Measurements from ENCODE around the gene PRG2. TPM values are rescaled to one million over a fixed set of nuclear protein-coding genes. Genes with fewer than 3 reads are reported as not detected.

Gene PRG2
- 0.27 TPM for total RNA-seq (2013)
- polyA plus RNA-seq: 1 to 10 TPM in 1 of 3 donors, not detected in 2; 1.1 TPM
- polyA minus RNA-seq: not detected in 2 replicates
- 0 to 0.66 (median 0.15) reads per million in 11 experiments for total RNA-seq

- Histone ChIP-seq H3K4me1 (ENCODE audit: control insufficient read depth in 1 of 2, insufficient read depth in 2 of 2, low read length in 2 of 2) (peaks cover 0 to 6% of the 10 kb centered on the region in 2 donors), H3K4me3 (replicated peaks in 1 of 3; ENCODE audit: low read depth in 2 of 3, low read length in 3 of 3) (no peak within 1 kb of the TSS), H3K36me3 (replicated peaks in 1 of 2; ENCODE audit: control insufficient read depth in 1 of 2, insufficient read depth in 2 of 2, low read length in 2 of 2) (no peaks in the 10 kb centered on the region), H3K79me2 (ENCODE audit: insufficient read depth, low read length) (no peaks in the 10 kb centered on the region), H4K20me1 (ENCODE audit: insufficient read depth, low read length) (no peaks in the 10 kb centered on the region), H2AFZ (ENCODE audit: insufficient read depth, low read depth, low read length, poor library complexity, severe bottlenecking) (no peak within 1 kb of the TSS), H3K4me2 (replicated peaks; ENCODE audit: extremely low read depth, low read length, poor library complexity, severe bottlenecking) (no peak within 1 kb of the TSS), H3K27me3 (ENCODE audit: control insufficient read depth in 2 of 2, insufficient read depth in 2 of 2, low read length in 2 of 2) (no peaks in the 10 kb centered on the region), H3K9me3 (replicated peaks in 1 of 2; ENCODE audit: control insufficient read depth in 1 of 2, insufficient read depth in 1 of 2, low read length in 2 of 2) (no peaks in the 10 kb centered on the region), H3K9ac (ENCODE audit: insufficient read depth, low read length, poor library complexity, severe bottlenecking) (no peak within 1 kb of the TSS), H3K27ac (ENCODE audit: low read depth in 1 of 2, low read length in 2 of 2) (no peak within 1 kb of the TSS)
- peaks cover 12% of the 10 kb centered on the region for H3K4me1 Mint-ChIP-seq
- peak within 1 kb of the TSS in 1 of 7 donors; percentile 16 for H3K27ac Mint-ChIP-seq
- no peak within 1 kb of the TSS for H3K4me3 Mint-ChIP-seq
- intact Hi-C loops (cut with micrococcal nuclease): no loop called here
- no peaks in the 10 kb centered on the region for H3K36me3 Mint-ChIP-seq
- H3K27me3 Mint-ChIP-seq (ENCODE audit: low read depth in 3 of 3): peaks cover 0 to 3% (median 2%) of the 10 kb centered on the region in 3 donors
- no peak for TF ChIP-seq CTCF (IDR thresholded peaks at IDR 0.05)
- WGBS (ENCODE audit: insufficient coverage): 0% methylated on average over 1 of the region's 2 CpGs
- DNase-seq: no peak
- H3K9me3 Mint-ChIP-seq: no peaks in the 10 kb centered on the region
Observed at GRCh38 chr11:57390535-57390934, at the start of gene PRG2. PRG2 (minus strand) TSS chr11:57390650; CDS start chr11:57389944, 706 bp downstream.

DNA sequence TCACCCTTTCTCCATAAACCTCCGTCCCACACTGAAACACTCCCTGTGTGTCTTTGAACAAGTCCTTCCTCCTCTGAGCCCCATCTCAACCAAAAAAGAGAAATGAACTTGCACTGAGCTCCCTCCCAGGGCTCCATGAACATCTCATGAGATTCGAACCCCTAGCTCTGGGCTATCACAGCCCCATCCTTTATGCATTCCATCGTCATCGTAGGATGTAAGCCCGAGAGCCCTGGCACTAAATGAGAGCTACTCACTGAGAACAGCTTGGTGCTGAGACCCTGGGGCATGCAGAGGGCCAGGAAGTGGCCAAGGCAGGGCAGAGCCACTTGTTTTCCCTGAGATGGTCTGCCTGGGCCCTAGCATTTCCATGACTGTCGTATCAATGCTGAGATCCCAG lies 49.3 kb upstream of the PRG2 start:
- peaks cover 7 to 8% of the 10 kb centered on the region in 2 donors for H3K4me1 ChIP-seq (ENCODE audit: control insufficient read depth in 1 of 2, insufficient read depth in 2 of 2, low read length in 2 of 2)
- H3K27ac ChIP-seq (ENCODE audit: low read depth in 1 of 2, low read length in 2 of 2): no peak overlapping the region
- no peak overlapping the region for H2AFZ ChIP-seq (ENCODE audit: insufficient read depth, low read depth, low read length, poor library complexity, severe bottlenecking)
- no peak for DNase-seq
- no peaks in the 10 kb centered on the region for H3K36me3 ChIP-seq (replicated peaks in 1 of 2; ENCODE audit: control insufficient read depth in 1 of 2, insufficient read depth in 2 of 2, low read length in 2 of 2)
- no peak overlapping the region for H3K4me3 Mint-ChIP-seq
- H3K27me3 Mint-ChIP-seq (ENCODE audit: low read depth in 3 of 3): peaks cover 0 to 5% (median 5%) of the 10 kb centered on the region in 3 donors
- H3K36me3 Mint-ChIP-seq: no peaks in the 10 kb centered on the region
- no peaks in the 10 kb centered on the region for H3K27me3 ChIP-seq (ENCODE audit: control insufficient read depth in 2 of 2, insufficient read depth in 2 of 2, low read length in 2 of 2)
- WGBS (ENCODE audit: insufficient coverage): 92% methylated on average over 6 of the region's 6 CpGs
- no peak overlapping the region for H3K4me3 ChIP-seq (replicated peaks in 1 of 3; ENCODE audit: low read depth in 2 of 3, low read length in 3 of 3)
- no peak for TF ChIP-seq CTCF (IDR thresholded peaks at IDR 0.05)
- H3K9ac ChIP-seq (ENCODE audit: insufficient read depth, low read length, poor library complexity, severe bottlenecking): no peak overlapping the region
- intact Hi-C loops (cut with micrococcal nuclease): no loop called here
- H4K20me1 ChIP-seq (ENCODE audit: insufficient read depth, low read length): no peaks in the 10 kb centered on the region
- no peaks in the 10 kb centered on the region for H3K79me2 ChIP-seq (ENCODE audit: insufficient read depth, low read length)
- peak overlapping the region in 2 of 7 donors; percentile 48 to 85 for H3K27ac Mint-ChIP-seq
- H3K4me2 ChIP-seq (replicated peaks; ENCODE audit: extremely low read depth, low read length, poor library complexity, severe bottlenecking): no peak overlapping the region
- H3K9me3 ChIP-seq (replicated peaks in 1 of 2; ENCODE audit: control insufficient read depth in 1 of 2, insufficient read depth in 1 of 2, low read length in 2 of 2): no peaks in the 10 kb centered on the region
- H3K4me1 Mint-ChIP-seq: peaks cover 13% of the 10 kb centered on the region
- peaks cover 0 to 5% (median 0%) of the 10 kb centered on the region in 7 donors for H3K9me3 Mint-ChIP-seq
